ENCODE measurements around the gene NUB1.

The NUB1 gene

GRCh38 chr7:151306860-151307259 lies 34.8 kb upstream of the NUB1 start:
- H3K27ac ChIP-seq (ENCODE audit: low read depth, low read length): no peak overlapping the region

GRCh38 chr7:151307536-151307935 lies 34.1 kb upstream of the NUB1 start:
- Histone ChIP-seq H3K36me3 (ENCODE audit: control insufficient read depth, insufficient read depth, low read length) (no peaks in the 10 kb centered on the region), H3K9ac (ENCODE audit: low read depth, low read length) (no peak overlapping the region), H3K9me3 (ENCODE audit: control insufficient read depth, insufficient read depth, low read length) (no peaks in the 10 kb centered on the region), H3K27me3 (ENCODE audit: control insufficient read depth, insufficient read depth, low read length) (peaks cover 6% of the 10 kb centered on the region), H3K4me1 (ENCODE audit: control insufficient read depth, insufficient read depth, low read length) (peaks cover 6% of the 10 kb centered on the region; the same call in 1 of the 2 replicates), H3K27ac (ENCODE audit: low read depth, low read length) (no peak overlapping the region), H3K4me3 (ENCODE audit: low read depth, low read length) (no peak overlapping the region)

More at GRCh38 chr7:151306860-151307259, 34.8 kb upstream of the NUB1 start:
- peaks cover 6% of the 10 kb centered on the region; the same call in 1 of the 2 replicates for H3K4me1 ChIP-seq (ENCODE audit: control insufficient read depth, insufficient read depth, low read length)
- peaks cover 13% of the 10 kb centered on the region for H3K27me3 ChIP-seq (ENCODE audit: control insufficient read depth, insufficient read depth, low read length)
- no peak overlapping the region for H3K4me3 ChIP-seq (ENCODE audit: low read depth, low read length)
- H3K9ac ChIP-seq (ENCODE audit: low read depth, low read length): no peak overlapping the region
- no peaks in the 10 kb centered on the region for H3K9me3 ChIP-seq (ENCODE audit: control insufficient read depth, insufficient read depth, low read length)
- H3K36me3 ChIP-seq (ENCODE audit: control insufficient read depth, insufficient read depth, low read length): no peaks in the 10 kb centered on the region

GRCh38 chr7:151308256-151308655 lies 33.4 kb upstream of the NUB1 start:
- H3K4me1 ChIP-seq (ENCODE audit: control insufficient read depth, insufficient read depth, low read length): peaks cover 6% of the 10 kb centered on the region; the same call in 1 of the 2 replicates
- no peak overlapping the region for H3K9ac ChIP-seq (ENCODE audit: low read depth, low read length)
- H3K4me3 ChIP-seq (ENCODE audit: low read depth, low read length): no peak overlapping the region
- peaks cover 4% of the 10 kb centered on the region for H3K27me3 ChIP-seq (ENCODE audit: control insufficient read depth, insufficient read depth, low read length)
- H3K27ac ChIP-seq (ENCODE audit: low read depth, low read length): no peak overlapping the region
- H3K9me3 ChIP-seq (ENCODE audit: control insufficient read depth, insufficient read depth, low read length): no peaks in the 10 kb centered on the region
- H3K36me3 ChIP-seq (ENCODE audit: control insufficient read depth, insufficient read depth, low read length): no peaks in the 10 kb centered on the region

GRCh38 chr7:151308791-151309190 lies 32.8 kb upstream of the NUB1 start:
- Histone ChIP-seq H3K4me3 (ENCODE audit: low read depth, low read length) (no peak overlapping the region), H3K9ac (ENCODE audit: low read depth, low read length) (no peak overlapping the region), H3K4me1 (ENCODE audit: control insufficient read depth, insufficient read depth, low read length) (peaks cover 6% of the 10 kb centered on the region; the same call in 1 of the 2 replicates), H3K27ac (ENCODE audit: low read depth, low read length) (no peak overlapping the region), H3K27me3 (ENCODE audit: control insufficient read depth, insufficient read depth, low read length) (peaks cover under 1% of the 10 kb centered on the region), H3K9me3 (ENCODE audit: control insufficient read depth, insufficient read depth, low read length) (no peaks in the 10 kb centered on the region), H3K36me3 (ENCODE audit: control insufficient read depth, insufficient read depth, low read length) (no peaks in the 10 kb centered on the region)

- no peaks in the 10 kb centered on the region for H3K36me3 ChIP-seq (ENCODE audit: control insufficient read depth, insufficient read depth, low read length)
- no peak overlapping the region for H3K27ac ChIP-seq (ENCODE audit: low read depth, low read length)
- no peaks in the 10 kb centered on the region for H3K27me3 ChIP-seq (ENCODE audit: control insufficient read depth, insufficient read depth, low read length)
- H3K9ac ChIP-seq (ENCODE audit: low read depth, low read length): no peak overlapping the region
- peaks cover 6% of the 10 kb centered on the region; the same call in 1 of the 2 replicates for H3K4me1 ChIP-seq (ENCODE audit: control insufficient read depth, insufficient read depth, low read length)
- H3K4me3 ChIP-seq (ENCODE audit: low read depth, low read length): no peak overlapping the region
- H3K9me3 ChIP-seq (ENCODE audit: control insufficient read depth, insufficient read depth, low read length): no peaks in the 10 kb centered on the region
Observed at GRCh38 chr7:151309311-151309710, 32.3 kb upstream of the NUB1 start.

GRCh38 chr7:151310578-151310977 lies 31.0 kb upstream of the NUB1 start:
- Histone ChIP-seq H3K9me3 (ENCODE audit: control insufficient read depth, insufficient read depth, low read length) (no peaks in the 10 kb centered on the region), H3K4me3 (ENCODE audit: low read depth, low read length) (no peak overlapping the region), H3K27me3 (ENCODE audit: control insufficient read depth, insufficient read depth, low read length) (no peaks in the 10 kb centered on the region), H3K9ac (ENCODE audit: low read depth, low read length) (no peak overlapping the region), H3K36me3 (ENCODE audit: control insufficient read depth, insufficient read depth, low read length) (no peaks in the 10 kb centered on the region), H3K4me1 (ENCODE audit: control insufficient read depth, insufficient read depth, low read length) (no peaks in the 10 kb centered on the region), H3K27ac (ENCODE audit: low read depth, low read length) (no peak overlapping the region)

GRCh38 chr7:151311294-151311864 lies 30.2 kb upstream of the NUB1 start:
- Histone ChIP-seq H3K4me1 (ENCODE audit: control insufficient read depth, insufficient read depth, low read length) (no peaks in the 10 kb centered on the region), H3K27ac (ENCODE audit: low read depth, low read length) (no peak overlapping the region), H3K27me3 (ENCODE audit: control insufficient read depth, insufficient read depth, low read length) (no peaks in the 10 kb centered on the region), H3K9me3 (ENCODE audit: control insufficient read depth, insufficient read depth, low read length) (no peaks in the 10 kb centered on the region), H3K9ac (ENCODE audit: low read depth, low read length) (no peak overlapping the region), H3K4me3 (ENCODE audit: low read depth, low read length) (no peak overlapping the region), H3K36me3 (ENCODE audit: control insufficient read depth, insufficient read depth, low read length) (no peaks in the 10 kb centered on the region)

- H3K9ac ChIP-seq (ENCODE audit: low read depth, low read length): no peak overlapping the region
- H3K4me3 ChIP-seq (ENCODE audit: low read depth, low read length): no peak overlapping the region
- no peak overlapping the region for H3K27ac ChIP-seq (ENCODE audit: low read depth, low read length)
- no peaks in the 10 kb centered on the region for H3K36me3 ChIP-seq (ENCODE audit: control insufficient read depth, insufficient read depth, low read length)
- no peaks in the 10 kb centered on the region for H3K27me3 ChIP-seq (ENCODE audit: control insufficient read depth, insufficient read depth, low read length)
- no peaks in the 10 kb centered on the region for H3K4me1 ChIP-seq (ENCODE audit: control insufficient read depth, insufficient read depth, low read length)
- H3K9me3 ChIP-seq (ENCODE audit: control insufficient read depth, insufficient read depth, low read length): no peaks in the 10 kb centered on the region
Observed at GRCh38 chr7:151312356-151312755, 29.3 kb upstream of the NUB1 start.

GRCh38 chr7:151312831-151313809 lies 28.5 kb upstream of the NUB1 start:
- H3K4me1 ChIP-seq (ENCODE audit: control insufficient read depth, insufficient read depth, low read length): no peaks in the 10 kb centered on the region
- no peak overlapping the region for H3K27ac ChIP-seq (ENCODE audit: low read depth, low read length)
- H3K9ac ChIP-seq (ENCODE audit: low read depth, low read length): no peak overlapping the region
- H3K27me3 ChIP-seq (ENCODE audit: control insufficient read depth, insufficient read depth, low read length): no peaks in the 10 kb centered on the region
- no peaks in the 10 kb centered on the region for H3K9me3 ChIP-seq (ENCODE audit: control insufficient read depth, insufficient read depth, low read length)
- H3K4me3 ChIP-seq (ENCODE audit: low read depth, low read length): no peak overlapping the region
- H3K36me3 ChIP-seq (ENCODE audit: control insufficient read depth, insufficient read depth, low read length): no peaks in the 10 kb centered on the region

- no peaks in the 10 kb centered on the region for H3K27me3 ChIP-seq (ENCODE audit: control insufficient read depth, insufficient read depth, low read length)
- no peaks in the 10 kb centered on the region for H3K4me1 ChIP-seq (ENCODE audit: control insufficient read depth, insufficient read depth, low read length)
- H3K36me3 ChIP-seq (ENCODE audit: control insufficient read depth, insufficient read depth, low read length): no peaks in the 10 kb centered on the region
- no peak overlapping the region for H3K9ac ChIP-seq (ENCODE audit: low read depth, low read length)
- no peak overlapping the region for H3K4me3 ChIP-seq (ENCODE audit: low read depth, low read length)
- no peak overlapping the region for H3K27ac ChIP-seq (ENCODE audit: low read depth, low read length)
- no peaks in the 10 kb centered on the region for H3K9me3 ChIP-seq (ENCODE audit: control insufficient read depth, insufficient read depth, low read length)
Observed at GRCh38 chr7:151313857-151314256, 27.8 kb upstream of the NUB1 start.

- no peaks in the 10 kb centered on the region for H3K4me1 ChIP-seq (ENCODE audit: control insufficient read depth, insufficient read depth, low read length)
- H3K9ac ChIP-seq (ENCODE audit: low read depth, low read length): no peak overlapping the region
- no peaks in the 10 kb centered on the region for H3K36me3 ChIP-seq (ENCODE audit: control insufficient read depth, insufficient read depth, low read length)
- no peak overlapping the region for H3K4me3 ChIP-seq (ENCODE audit: low read depth, low read length)
- no peaks in the 10 kb centered on the region for H3K9me3 ChIP-seq (ENCODE audit: control insufficient read depth, insufficient read depth, low read length)
- H3K27ac ChIP-seq (ENCODE audit: low read depth, low read length): no peak overlapping the region
- H3K27me3 ChIP-seq (ENCODE audit: control insufficient read depth, insufficient read depth, low read length): no peaks in the 10 kb centered on the region
Observed at GRCh38 chr7:151314401-151314800, 27.2 kb upstream of the NUB1 start.

Data from HUES48 (cell line).